ENCODE results near the gene DNAH5.

The DNAH5 gene

DNA sequence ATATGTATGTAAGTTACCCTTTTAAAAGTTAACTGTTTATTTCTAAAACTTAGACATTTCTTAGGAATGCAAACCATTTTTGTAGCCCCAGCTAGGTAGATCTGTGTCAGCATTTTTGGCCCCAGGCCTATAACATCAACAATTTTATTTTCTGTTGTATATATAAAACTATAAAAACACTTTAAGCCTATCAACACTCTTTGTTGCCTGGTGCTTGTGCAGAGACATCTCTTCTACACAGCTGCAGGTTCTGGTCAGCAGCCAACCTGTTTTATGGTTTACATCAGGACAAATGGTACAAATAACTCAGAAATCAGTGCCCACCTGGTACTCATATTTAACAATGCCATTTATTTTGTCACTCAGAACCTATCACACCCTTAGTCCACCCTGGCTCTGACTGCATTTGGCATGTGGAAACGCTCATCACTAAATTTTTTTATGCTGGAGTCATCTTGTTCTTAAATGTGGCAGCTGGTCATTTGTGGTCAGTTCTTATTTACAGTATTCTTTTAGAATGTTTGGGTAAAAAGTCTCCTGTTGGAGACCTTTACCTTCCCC is 173.4 kb downstream of the DNAH5 start:
- POLR2A ChIA-PET = no interaction called here
- Histone ChIP-seq H3K27ac (ENCODE audit: insufficient read depth in 1 of 2, low read depth in 1 of 2, low read length in 2 of 2, poor library complexity in 1 of 2, severe bottlenecking in 2 of 2) (no peak overlapping the region), H3K27me3 (replicated peaks in 2 of 5; ENCODE audit: control insufficient read depth in 4 of 5, insufficient read depth in 5 of 5, low read length in 4 of 5) (no peaks in the 10 kb centered on the region), H3K4me3 (ENCODE audit: control insufficient read depth in 1 of 7, extremely low read depth in 1 of 7, insufficient read depth in 4 of 7, low read depth in 2 of 7, low read length in 6 of 7) (no peak overlapping the region), H3K9me3 (ENCODE audit: control extremely low read depth in 1 of 5, control insufficient read depth in 4 of 5, insufficient read depth in 2 of 5, low read depth in 1 of 5, low read length in 4 of 5) (no peaks in the 10 kb centered on the region), H3K4me1 (ENCODE audit: control extremely low read depth in 1 of 4, control insufficient read depth in 4 of 4, insufficient read depth in 4 of 4, low read length in 3 of 4) (peaks cover 0 to 4% (median under 1%) of the 10 kb centered on the region in 4 experiments), H3K36me3 (ENCODE audit: control insufficient read depth in 4 of 4, insufficient read depth in 4 of 4, low read length in 3 of 4) (no peaks in the 10 kb centered on the region)
- WGBS (ENCODE audit: insufficient coverage) = no CpG with 5 or more reads among the region's 1 CpG
- CTCF ChIA-PET = no interaction called here
- DNase-seq = no peak

DNA sequence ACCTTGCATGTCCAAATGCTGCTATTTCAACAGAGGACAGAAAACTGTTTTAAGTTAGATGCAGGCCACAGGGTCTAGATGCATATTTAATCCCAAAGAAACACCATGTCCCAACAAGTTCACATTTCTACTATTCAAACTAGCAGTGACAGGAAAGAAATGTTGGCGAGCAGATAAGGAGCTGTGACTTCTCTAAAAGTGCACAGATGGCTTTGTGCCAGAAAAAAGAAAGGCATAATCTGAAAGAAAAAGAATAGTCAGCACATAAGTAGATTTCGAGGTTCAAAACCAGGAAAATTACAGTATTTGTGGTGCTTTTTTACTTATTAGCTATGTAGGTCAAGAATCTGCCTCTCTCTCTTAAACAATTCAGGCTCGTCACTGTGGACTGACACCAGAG is 178.3 kb downstream of the DNAH5 start:
- Histone ChIP-seq H3K4me1 (ENCODE audit: control extremely low read depth in 1 of 4, control insufficient read depth in 4 of 4, insufficient read depth in 4 of 4, low read length in 3 of 4) (peaks cover 0 to 10% (median 2%) of the 10 kb centered on the region in 4 experiments), H3K36me3 (ENCODE audit: control insufficient read depth in 4 of 4, insufficient read depth in 4 of 4, low read length in 3 of 4) (no peaks in the 10 kb centered on the region), H3K27ac (ENCODE audit: insufficient read depth in 1 of 2, low read depth in 1 of 2, low read length in 2 of 2, poor library complexity in 1 of 2, severe bottlenecking in 2 of 2) (no peak overlapping the region), H3K9me3 (ENCODE audit: control extremely low read depth in 1 of 5, control insufficient read depth in 4 of 5, insufficient read depth in 2 of 5, low read depth in 1 of 5, low read length in 4 of 5) (no peaks in the 10 kb centered on the region), H3K4me3 (ENCODE audit: control insufficient read depth in 1 of 7, extremely low read depth in 1 of 7, insufficient read depth in 4 of 7, low read depth in 2 of 7, low read length in 6 of 7) (peak overlapping the region in 1 of 7 experiments; percentile 24), H3K27me3 (replicated peaks in 2 of 5; ENCODE audit: control insufficient read depth in 4 of 5, insufficient read depth in 5 of 5, low read length in 4 of 5) (no peaks in the 10 kb centered on the region)
- ChIA-PET CTCF (interaction anchor here (1.2 kb wide), 1 partner anchor 11 kb away, joined by 3 read pairs; no protein-coding TSS in a partner anchor), POLR2A (interaction anchor here (0.6 kb wide), 1 partner anchor 22 kb away, joined by 3 read pairs; no protein-coding TSS in a partner anchor)
- WGBS (ENCODE audit: insufficient coverage) = 0% methylated on average over 1 of the region's 3 CpGs
- DNase-seq = peak; percentile 69 to 92 (median 90)

DNA sequence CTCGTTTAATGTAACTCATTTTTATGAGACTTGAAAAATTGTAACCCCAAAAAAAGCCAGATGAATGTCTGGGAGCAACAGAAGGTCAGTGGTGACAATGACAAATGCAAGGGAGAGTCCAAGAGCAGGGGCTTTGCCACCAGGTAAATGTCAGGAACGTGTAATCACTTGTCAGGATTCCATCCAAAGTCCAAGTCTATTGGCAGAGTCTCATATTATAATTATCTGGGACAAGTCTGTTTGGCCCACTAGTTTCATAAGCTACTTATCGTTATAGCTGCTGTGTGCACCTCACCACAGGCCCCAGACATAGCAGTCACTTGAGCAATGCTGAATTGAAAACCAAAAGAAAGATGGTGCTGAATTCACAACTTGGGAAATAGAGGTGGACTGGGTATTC is 180.8 kb downstream of the DNAH5 start:
- H3K4me1 ChIP-seq (ENCODE audit: control extremely low read depth in 1 of 4, control insufficient read depth in 4 of 4, insufficient read depth in 4 of 4, low read length in 3 of 4) = peaks cover 0 to 10% (median 2%) of the 10 kb centered on the region in 4 experiments
- H3K27me3 ChIP-seq (replicated peaks in 2 of 5; ENCODE audit: control insufficient read depth in 4 of 5, insufficient read depth in 5 of 5, low read length in 4 of 5) = no peaks in the 10 kb centered on the region
- ChIA-PET POLR2A (no interaction called here), CTCF (no interaction called here)
- no peaks in the 10 kb centered on the region for H3K9me3 ChIP-seq (ENCODE audit: control extremely low read depth in 1 of 5, control insufficient read depth in 4 of 5, insufficient read depth in 2 of 5, low read depth in 1 of 5, low read length in 4 of 5)
- 89% methylated on average over 2 of the region's 3 CpGs for WGBS (ENCODE audit: insufficient coverage)
- H3K36me3 ChIP-seq (ENCODE audit: control insufficient read depth in 4 of 4, insufficient read depth in 4 of 4, low read length in 3 of 4) = no peaks in the 10 kb centered on the region
- DNase-seq = no peak
- H3K27ac ChIP-seq (ENCODE audit: insufficient read depth in 1 of 2, low read depth in 1 of 2, low read length in 2 of 2, poor library complexity in 1 of 2, severe bottlenecking in 2 of 2) = no peak overlapping the region
- H3K4me3 ChIP-seq (ENCODE audit: control insufficient read depth in 1 of 7, extremely low read depth in 1 of 7, insufficient read depth in 4 of 7, low read depth in 2 of 7, low read length in 6 of 7) = no peak overlapping the region

DNA sequence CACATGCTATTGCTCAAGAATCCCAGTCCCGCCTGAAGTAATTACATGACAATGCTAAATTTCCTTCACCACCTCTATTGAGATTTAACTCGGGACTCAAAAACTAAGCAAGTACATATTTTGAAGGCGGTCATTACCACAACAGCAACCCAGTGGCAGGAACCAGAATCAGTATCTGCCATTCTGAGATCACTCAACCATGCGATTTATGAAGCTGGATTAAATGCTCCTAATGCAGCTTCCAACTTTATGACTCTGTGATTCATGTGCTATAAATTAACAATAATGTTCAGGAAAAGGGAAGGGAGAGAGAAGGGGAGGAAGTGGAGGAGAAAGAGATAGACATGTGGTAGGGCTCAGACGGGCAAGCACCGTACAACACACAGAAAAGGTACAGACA is 194.7 kb downstream of the DNAH5 start:
- POLR2A ChIA-PET = no interaction called here
- Histone ChIP-seq H3K27me3 (replicated peaks in 2 of 5; ENCODE audit: control insufficient read depth in 4 of 5, insufficient read depth in 5 of 5, low read length in 4 of 5) (no peaks in the 10 kb centered on the region), H3K4me1 (ENCODE audit: control extremely low read depth in 1 of 4, control insufficient read depth in 4 of 4, insufficient read depth in 4 of 4, low read length in 3 of 4) (peaks cover 0 to 9% (median 0%) of the 10 kb centered on the region in 4 experiments), H3K4me3 (ENCODE audit: control insufficient read depth in 1 of 7, extremely low read depth in 1 of 7, insufficient read depth in 4 of 7, low read depth in 2 of 7, low read length in 6 of 7) (no peak overlapping the region), H3K9me3 (ENCODE audit: control extremely low read depth in 1 of 5, control insufficient read depth in 4 of 5, insufficient read depth in 2 of 5, low read depth in 1 of 5, low read length in 4 of 5) (no peaks in the 10 kb centered on the region), H3K36me3 (ENCODE audit: control insufficient read depth in 4 of 4, insufficient read depth in 4 of 4, low read length in 3 of 4) (no peaks in the 10 kb centered on the region), H3K27ac (ENCODE audit: insufficient read depth in 1 of 2, low read depth in 1 of 2, low read length in 2 of 2, poor library complexity in 1 of 2, severe bottlenecking in 2 of 2) (no peak overlapping the region)
- WGBS (ENCODE audit: insufficient coverage) = 10% methylated on average over 5 of the region's 6 CpGs
- DNase-seq = peak in 2 of 3 donors; percentile 0 to 2
- CTCF ChIA-PET = no interaction called here

DNA sequence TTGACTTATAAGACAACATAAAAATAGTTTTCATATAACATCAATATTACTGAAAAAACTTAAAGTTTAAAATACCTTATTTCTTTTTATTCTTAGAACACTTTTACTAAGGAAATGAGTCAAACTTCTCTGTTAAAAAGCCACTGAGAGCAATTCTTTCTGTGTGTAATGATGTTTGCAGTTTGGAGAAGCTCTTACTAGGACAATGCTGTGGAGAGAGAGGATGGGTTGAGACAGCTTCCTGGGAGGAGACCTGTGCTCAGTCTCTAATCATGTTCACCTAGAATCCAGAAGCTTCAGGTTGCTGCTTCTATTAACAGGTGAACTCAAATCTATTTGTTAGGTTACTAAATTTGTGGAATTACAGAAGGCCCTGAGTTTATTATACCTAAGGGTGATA is 198.5 kb downstream of the DNAH5 start:
- no peak overlapping the region for H3K4me3 ChIP-seq (ENCODE audit: control insufficient read depth in 1 of 7, extremely low read depth in 1 of 7, insufficient read depth in 4 of 7, low read depth in 2 of 7, low read length in 6 of 7)
- no peaks in the 10 kb centered on the region for H3K9me3 ChIP-seq (ENCODE audit: control extremely low read depth in 1 of 5, control insufficient read depth in 4 of 5, insufficient read depth in 2 of 5, low read depth in 1 of 5, low read length in 4 of 5)
- no peak overlapping the region for H3K27ac ChIP-seq (ENCODE audit: insufficient read depth in 1 of 2, low read depth in 1 of 2, low read length in 2 of 2, poor library complexity in 1 of 2, severe bottlenecking in 2 of 2)
- H3K4me1 ChIP-seq (ENCODE audit: control extremely low read depth in 1 of 4, control insufficient read depth in 4 of 4, insufficient read depth in 4 of 4, low read length in 3 of 4) = peaks cover 0 to 9% (median 0%) of the 10 kb centered on the region in 4 experiments
- H3K27me3 ChIP-seq (replicated peaks in 2 of 5; ENCODE audit: control insufficient read depth in 4 of 5, insufficient read depth in 5 of 5, low read length in 4 of 5) = no peaks in the 10 kb centered on the region
- no peak for DNase-seq
- CTCF ChIA-PET = no interaction called here
- no peaks in the 10 kb centered on the region for H3K36me3 ChIP-seq (ENCODE audit: control insufficient read depth in 4 of 4, insufficient read depth in 4 of 4, low read length in 3 of 4)
- POLR2A ChIA-PET = no interaction called here

DNA sequence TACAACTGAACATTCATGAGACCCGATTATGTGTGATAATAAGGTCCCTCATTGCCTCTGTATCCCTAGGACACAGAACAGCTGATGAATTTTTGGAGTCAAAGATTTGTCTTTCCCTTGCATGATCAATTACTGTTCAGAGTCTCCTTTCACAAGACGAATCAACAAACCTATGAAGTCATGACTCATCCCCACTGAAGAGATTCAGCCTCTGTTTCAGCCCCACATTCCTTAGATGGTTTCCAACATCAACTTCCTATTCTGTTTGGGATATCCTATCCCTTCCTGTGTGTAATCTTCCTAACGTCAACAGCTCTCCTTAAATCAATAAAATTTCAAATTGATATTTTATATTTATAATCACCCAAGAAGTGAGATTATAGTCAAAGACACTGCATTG is 199.0 kb downstream of the DNAH5 start:
- 50% methylated on average over 2 of the region's 3 CpGs for WGBS (ENCODE audit: insufficient coverage)
- ChIA-PET POLR2A (no interaction called here), CTCF (no interaction called here)
- Histone ChIP-seq H3K9me3 (ENCODE audit: control extremely low read depth in 1 of 5, control insufficient read depth in 4 of 5, insufficient read depth in 2 of 5, low read depth in 1 of 5, low read length in 4 of 5) (no peaks in the 10 kb centered on the region), H3K27ac (ENCODE audit: insufficient read depth in 1 of 2, low read depth in 1 of 2, low read length in 2 of 2, poor library complexity in 1 of 2, severe bottlenecking in 2 of 2) (no peak overlapping the region), H3K27me3 (replicated peaks in 2 of 5; ENCODE audit: control insufficient read depth in 4 of 5, insufficient read depth in 5 of 5, low read length in 4 of 5) (no peaks in the 10 kb centered on the region), H3K4me1 (ENCODE audit: control extremely low read depth in 1 of 4, control insufficient read depth in 4 of 4, insufficient read depth in 4 of 4, low read length in 3 of 4) (peaks cover 0 to 9% (median 0%) of the 10 kb centered on the region in 4 experiments), H3K36me3 (ENCODE audit: control insufficient read depth in 4 of 4, insufficient read depth in 4 of 4, low read length in 3 of 4) (no peaks in the 10 kb centered on the region), H3K4me3 (ENCODE audit: control insufficient read depth in 1 of 7, extremely low read depth in 1 of 7, insufficient read depth in 4 of 7, low read depth in 2 of 7, low read length in 6 of 7) (no peak overlapping the region)
- DNase-seq = no peak

DNA sequence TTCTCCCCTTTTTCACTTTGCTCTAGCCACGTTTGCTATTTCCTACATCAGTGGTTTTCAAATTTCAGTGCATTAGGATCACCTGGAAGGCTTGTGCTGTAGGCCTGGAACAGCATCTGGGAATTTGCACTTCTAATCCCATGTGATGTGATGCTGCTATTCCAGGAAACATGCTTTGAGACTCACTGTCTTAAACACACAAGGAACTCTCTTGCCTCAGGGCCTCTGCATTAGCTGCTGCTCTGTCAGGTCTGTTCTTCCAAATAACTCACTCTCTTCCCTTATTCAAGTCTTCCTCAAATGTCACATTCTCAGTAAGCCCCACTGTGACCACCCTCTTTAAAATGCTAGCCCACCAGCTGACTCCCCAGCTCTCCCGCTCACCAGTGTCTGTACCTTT is 204.0 kb downstream of the DNAH5 start:
- ChIA-PET POLR2A (no interaction called here), CTCF (no interaction called here)
- no peaks in the 10 kb centered on the region for H3K36me3 ChIP-seq (ENCODE audit: control insufficient read depth in 4 of 4, insufficient read depth in 4 of 4, low read length in 3 of 4)
- H3K9me3 ChIP-seq (ENCODE audit: control extremely low read depth in 1 of 5, control insufficient read depth in 4 of 5, insufficient read depth in 2 of 5, low read depth in 1 of 5, low read length in 4 of 5) = peaks cover 0 to 2% (median 0%) of the 10 kb centered on the region in 5 experiments
- no peak for DNase-seq
- H3K4me3 ChIP-seq (ENCODE audit: control insufficient read depth in 1 of 7, extremely low read depth in 1 of 7, insufficient read depth in 4 of 7, low read depth in 2 of 7, low read length in 6 of 7) = no peak overlapping the region
- no peaks in the 10 kb centered on the region for H3K27me3 ChIP-seq (replicated peaks in 2 of 5; ENCODE audit: control insufficient read depth in 4 of 5, insufficient read depth in 5 of 5, low read length in 4 of 5)
- WGBS (ENCODE audit: insufficient coverage) = 78% methylated on average over 1 of the region's 2 CpGs
- no peak overlapping the region for H3K27ac ChIP-seq (ENCODE audit: insufficient read depth in 1 of 2, low read depth in 1 of 2, low read length in 2 of 2, poor library complexity in 1 of 2, severe bottlenecking in 2 of 2)
- H3K4me1 ChIP-seq (ENCODE audit: control extremely low read depth in 1 of 4, control insufficient read depth in 4 of 4, insufficient read depth in 4 of 4, low read length in 3 of 4) = no peaks in the 10 kb centered on the region

Data from common myeloid progenitor, CD34-positive (primary cell).